ENCODE results near the gene FIG4.
"Not testable (repeated sequence)": the region's sequence is repeated elsewhere in the genome, so short reads cannot be mapped to it uniquely, and the experiment has no call there.

FIG4 gene

GRCh38 chr6:109669811-109670210 is 21.3 kb upstream of the FIG4 start:
- DNase-seq (ENCODE audit: low read depth) = no peak
- TF ChIP-seq CTCF (conservative IDR thresholded peaks at IDR 0.05; ENCODE audit: low read depth, low read length) = no peak
- no peak overlapping the region for H3K4me3 ChIP-seq (ENCODE audit: low read depth, low read length)

GRCh38 chr6:109671733-109672132 is 19.4 kb upstream of the FIG4 start:
- TF ChIP-seq CTCF (conservative IDR thresholded peaks at IDR 0.05; ENCODE audit: low read depth, low read length) = no peak
- DNase-seq (ENCODE audit: low read depth) = peak; percentile 53
- no peak overlapping the region for H3K4me3 ChIP-seq (ENCODE audit: low read depth, low read length)

- no peak for DNase-seq (ENCODE audit: low read depth)
- TF ChIP-seq CTCF (conservative IDR thresholded peaks at IDR 0.05; ENCODE audit: low read depth, low read length) = no peak
Measured at GRCh38 chr6:109672175-109672574, 18.9 kb upstream of the FIG4 start.

GRCh38 chr6:109672839-109673238 is 18.3 kb upstream of the FIG4 start:
- H3K4me3 ChIP-seq (ENCODE audit: low read depth, low read length) = no peak overlapping the region
- TF ChIP-seq CTCF (conservative IDR thresholded peaks at IDR 0.05; ENCODE audit: low read depth, low read length) = no peak
- DNase-seq (ENCODE audit: low read depth) = no peak

More at GRCh38 chr6:109672175-109672574, 18.9 kb upstream of the FIG4 start:
- H3K4me3 ChIP-seq (ENCODE audit: low read depth, low read length) = no peak overlapping the region

- H3K4me3 ChIP-seq (ENCODE audit: low read depth, low read length) = no peak overlapping the region
- no peak for TF ChIP-seq CTCF (conservative IDR thresholded peaks at IDR 0.05; ENCODE audit: low read depth, low read length)
- no peak for DNase-seq (ENCODE audit: low read depth)
Measured at GRCh38 chr6:109676724-109677123, 14.4 kb upstream of the FIG4 start.

- no peak for DNase-seq (ENCODE audit: low read depth)
- H3K4me3 ChIP-seq (ENCODE audit: low read depth, low read length) = no peak overlapping the region
- no peak for TF ChIP-seq CTCF (conservative IDR thresholded peaks at IDR 0.05; ENCODE audit: low read depth, low read length)
Measured at GRCh38 chr6:109678240-109678639, 12.9 kb upstream of the FIG4 start.

GRCh38 chr6:109678661-109679505 is 12.2 kb upstream of the FIG4 start:
- not testable (repeated sequence) for H3K4me3 ChIP-seq (ENCODE audit: low read depth, low read length); DNase-seq (ENCODE audit: low read depth)

Data from choroid plexus epithelial cell (primary cell).